NCI-H2081 treated with DMSO at 0.1 percent for 48 hours (cell line): Measurements from ENCODE around the gene KRTAP10-1.
"Not testable (repeated sequence)": the region's sequence is repeated elsewhere in the genome, so short reads cannot be mapped to it uniquely, and the experiment has no call there.

Experiments
- DNase-seq: peaks from one replicate; lab custom pipeline; 2025; lab: John Stamatoyannopoulos, UW

Gene KRTAP10-1

GRCh38 chr21:44515359-44516165, 24.4 kb downstream of the KRTAP10-1 start:
- no peak for DNase-seq

DNA sequence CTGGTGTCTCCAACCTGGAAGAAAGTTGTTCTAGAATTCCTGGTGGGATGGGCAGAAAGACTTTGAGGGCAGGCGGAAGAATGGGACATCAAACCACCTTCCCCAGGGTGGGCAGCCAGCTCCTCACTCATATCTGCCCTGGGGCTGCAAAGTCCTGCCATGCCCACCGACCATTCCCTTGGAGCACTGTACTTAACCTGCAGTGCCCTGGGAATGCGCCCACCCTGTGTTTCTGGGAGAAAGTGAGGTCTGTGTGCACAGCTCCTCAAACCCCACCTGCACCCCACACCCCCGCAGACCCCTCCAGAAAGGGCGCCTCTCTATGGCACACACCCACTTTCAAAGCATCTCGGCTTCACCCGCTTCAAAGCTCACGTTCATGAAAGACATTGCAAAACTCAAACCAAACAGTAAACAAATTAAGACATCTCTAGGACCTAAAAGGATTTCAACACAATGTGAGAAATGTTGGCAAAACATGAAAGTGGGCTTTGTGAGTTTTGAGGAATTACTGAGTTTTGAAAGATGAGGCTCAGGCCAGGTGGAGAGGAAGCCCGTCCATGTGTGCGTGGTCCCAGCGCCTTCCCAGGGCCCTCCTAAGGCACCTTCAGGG, 25.1 kb downstream of the KRTAP10-1 start:
- no peak for DNase-seq

DNA sequence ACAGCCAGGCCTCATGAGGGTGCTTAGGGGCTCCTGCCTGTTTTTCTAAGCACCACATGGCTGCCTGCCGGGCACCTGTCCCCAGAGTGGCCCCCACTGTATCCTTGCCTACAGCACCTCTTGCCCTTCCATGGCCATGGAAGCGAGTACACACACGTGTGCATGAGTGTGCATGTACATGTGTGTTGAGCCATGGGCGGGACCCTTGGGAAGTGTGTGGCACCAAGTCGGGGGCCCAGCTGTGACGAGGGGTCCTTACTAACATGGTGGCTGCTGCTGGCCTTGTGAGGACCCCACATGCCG, 25.8 kb downstream of the KRTAP10-1 start:
- DNase-seq = no peak

- DNase-seq = no peak
Observed at GRCh38 chr21:44513389-44514217, 26.4 kb downstream of the KRTAP10-1 start.

DNA sequence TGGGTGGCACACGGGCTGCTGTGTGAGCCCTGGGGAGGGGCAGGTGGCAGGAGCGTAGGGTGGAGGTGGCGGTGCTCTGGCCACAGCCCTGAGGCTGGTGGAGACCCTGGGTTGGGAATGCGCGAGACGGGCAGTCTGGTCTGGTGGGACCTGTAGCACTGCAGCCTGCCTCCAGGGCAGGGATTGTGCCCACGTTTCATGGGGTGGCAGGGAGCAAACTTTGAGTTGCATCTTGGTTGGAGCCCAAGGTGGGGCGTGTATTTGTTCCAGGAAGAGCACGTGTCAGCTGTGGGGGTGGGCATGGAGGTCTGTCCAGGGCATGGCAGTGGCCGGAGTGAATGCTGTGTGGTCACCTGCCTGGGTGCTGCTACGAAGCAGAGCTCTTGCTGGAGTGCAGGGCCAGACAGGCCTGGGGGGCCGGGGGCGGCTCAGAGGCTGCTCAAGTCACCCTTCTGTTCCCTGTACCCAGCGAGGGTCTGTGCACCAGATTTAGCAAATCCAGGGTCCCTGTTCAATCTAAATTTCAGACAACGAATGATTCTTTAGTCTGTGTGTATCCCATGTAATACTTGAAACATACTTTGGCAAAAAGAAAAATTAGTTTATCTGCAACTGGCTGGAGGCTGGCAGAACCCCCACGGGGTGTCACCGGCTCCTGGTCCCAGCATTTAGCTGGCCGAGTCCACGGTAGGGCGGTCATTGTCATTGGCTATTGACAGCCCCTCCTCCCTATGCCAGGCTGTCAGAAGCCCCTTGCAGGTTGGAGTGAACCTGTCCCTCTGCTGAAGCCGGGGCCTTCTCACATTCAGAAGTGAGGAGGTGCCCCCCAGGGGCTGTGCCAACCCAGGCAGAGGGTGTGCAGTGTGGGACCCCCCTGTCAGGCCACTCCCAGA, 27.3 kb downstream of the KRTAP10-1 start:
- no peak for DNase-seq

GRCh38 chr21:44511938-44512275, 28.1 kb downstream of the KRTAP10-1 start:
- no peak for DNase-seq

DNA sequence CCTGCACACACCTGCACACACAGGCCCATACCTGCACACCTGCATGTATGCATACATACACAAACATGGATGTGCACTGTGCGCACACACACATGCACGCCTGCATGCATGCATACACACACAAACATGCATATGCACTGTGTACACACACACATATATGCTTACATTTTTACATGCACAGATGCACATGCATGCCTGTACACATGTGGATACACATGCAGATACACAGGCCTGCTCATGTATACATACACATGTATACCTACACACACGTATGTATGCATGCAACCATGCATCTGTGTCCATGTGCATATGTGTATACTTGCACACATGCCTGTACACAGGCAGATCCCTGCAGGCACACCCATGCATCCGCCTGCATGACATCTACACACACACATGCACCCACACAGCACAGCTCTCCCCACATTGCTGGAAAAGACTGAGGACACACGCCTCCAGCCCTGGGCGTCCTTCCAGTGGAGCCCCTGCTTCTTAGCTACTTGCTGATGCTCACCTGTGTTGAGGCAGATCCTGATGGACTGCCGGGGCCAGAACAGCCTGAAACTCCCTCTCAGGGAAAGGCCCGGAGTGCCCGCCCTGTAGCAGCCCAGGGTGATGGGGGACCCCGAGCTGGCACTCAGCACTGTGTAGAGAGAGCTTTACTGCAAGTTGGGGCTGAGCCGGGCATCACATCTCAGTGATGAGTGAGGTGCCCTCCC, 28.6 kb downstream of the KRTAP10-1 start:
- DNase-seq = no peak

DNA sequence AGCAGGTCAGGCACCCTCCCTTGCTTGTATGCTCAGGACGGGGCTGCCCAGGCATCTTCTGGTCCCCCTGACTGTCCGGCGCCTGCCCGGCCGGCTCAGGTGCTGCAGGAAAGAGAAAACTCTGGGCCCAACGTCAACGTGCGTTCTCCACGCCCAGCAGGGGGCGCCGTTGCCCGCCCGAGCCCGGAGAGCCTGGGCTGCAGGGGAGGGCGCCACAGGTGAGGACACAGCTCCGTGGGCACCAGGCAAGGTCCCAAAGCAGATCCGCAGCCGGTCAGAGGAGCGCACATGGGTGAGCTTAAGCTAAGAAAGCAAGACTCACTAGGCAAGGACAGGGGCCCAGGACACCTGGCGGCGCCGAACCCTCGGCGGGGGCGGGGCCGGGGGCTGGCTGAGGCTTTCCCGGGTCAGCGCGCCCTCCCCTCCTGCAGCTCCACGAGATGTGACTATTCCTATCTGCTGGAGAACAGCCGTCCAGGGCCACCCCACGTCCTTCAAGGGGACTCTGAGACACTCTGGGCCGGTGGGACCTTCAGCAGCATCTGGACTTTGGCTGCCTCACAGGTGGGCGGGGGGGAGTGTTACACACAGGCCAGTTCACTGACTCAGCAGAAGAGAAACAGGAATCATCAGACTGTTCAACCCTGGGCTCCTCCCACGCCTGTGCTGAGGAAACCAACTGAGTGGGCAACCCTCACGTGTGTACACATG, 29.3 kb downstream of the KRTAP10-1 start:
- peak; percentile 0 for DNase-seq

- no peak for DNase-seq
Observed at GRCh38 chr21:44510109-44510507, 29.9 kb downstream of the KRTAP10-1 start.

- DNase-seq = peak; percentile 37
Observed at GRCh38 chr21:44509539-44509938, 30.5 kb downstream of the KRTAP10-1 start.

GRCh38 chr21:44508711-44509445, 31.1 kb downstream of the KRTAP10-1 start:
- no peak for DNase-seq

GRCh38 chr21:44508426-44508710, 31.6 kb downstream of the KRTAP10-1 start:
- no peak for DNase-seq

DNA sequence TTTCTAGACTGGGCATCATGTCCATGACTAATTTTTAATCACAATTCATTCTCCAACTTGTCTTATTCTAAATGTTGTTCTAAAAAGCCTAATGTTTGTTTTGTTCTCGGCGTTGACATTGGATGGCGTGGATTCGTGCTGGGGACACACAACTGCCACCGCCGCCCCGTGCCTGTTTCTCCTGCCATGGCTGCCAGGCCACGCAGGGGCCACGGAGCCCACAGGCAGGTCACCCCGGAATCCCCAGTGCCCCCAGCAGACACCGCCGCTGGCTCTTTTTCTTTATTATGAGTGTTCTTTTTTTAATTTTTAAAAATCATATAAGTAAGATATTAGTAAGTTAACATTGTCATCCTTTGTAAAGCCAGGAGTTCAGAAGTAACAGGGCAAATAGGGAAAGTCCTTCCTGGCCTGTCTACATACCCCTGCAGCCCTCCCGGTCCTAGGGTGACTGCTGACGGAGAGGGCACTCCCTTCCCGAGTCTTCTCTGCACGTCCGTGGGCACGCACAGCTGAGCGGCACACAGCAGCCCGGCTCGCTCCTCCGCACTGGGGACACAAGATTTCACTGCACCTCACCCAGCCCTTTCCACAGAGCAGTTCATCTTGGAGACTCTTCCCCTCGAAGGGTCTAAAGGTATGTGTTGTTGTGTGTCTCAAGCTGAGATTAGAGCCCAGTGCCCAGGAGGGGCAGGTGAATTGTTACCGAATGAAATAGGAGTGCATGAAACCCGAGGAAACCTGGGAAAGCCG, 32.1 kb downstream of the KRTAP10-1 start:
- no peak for DNase-seq

DNA sequence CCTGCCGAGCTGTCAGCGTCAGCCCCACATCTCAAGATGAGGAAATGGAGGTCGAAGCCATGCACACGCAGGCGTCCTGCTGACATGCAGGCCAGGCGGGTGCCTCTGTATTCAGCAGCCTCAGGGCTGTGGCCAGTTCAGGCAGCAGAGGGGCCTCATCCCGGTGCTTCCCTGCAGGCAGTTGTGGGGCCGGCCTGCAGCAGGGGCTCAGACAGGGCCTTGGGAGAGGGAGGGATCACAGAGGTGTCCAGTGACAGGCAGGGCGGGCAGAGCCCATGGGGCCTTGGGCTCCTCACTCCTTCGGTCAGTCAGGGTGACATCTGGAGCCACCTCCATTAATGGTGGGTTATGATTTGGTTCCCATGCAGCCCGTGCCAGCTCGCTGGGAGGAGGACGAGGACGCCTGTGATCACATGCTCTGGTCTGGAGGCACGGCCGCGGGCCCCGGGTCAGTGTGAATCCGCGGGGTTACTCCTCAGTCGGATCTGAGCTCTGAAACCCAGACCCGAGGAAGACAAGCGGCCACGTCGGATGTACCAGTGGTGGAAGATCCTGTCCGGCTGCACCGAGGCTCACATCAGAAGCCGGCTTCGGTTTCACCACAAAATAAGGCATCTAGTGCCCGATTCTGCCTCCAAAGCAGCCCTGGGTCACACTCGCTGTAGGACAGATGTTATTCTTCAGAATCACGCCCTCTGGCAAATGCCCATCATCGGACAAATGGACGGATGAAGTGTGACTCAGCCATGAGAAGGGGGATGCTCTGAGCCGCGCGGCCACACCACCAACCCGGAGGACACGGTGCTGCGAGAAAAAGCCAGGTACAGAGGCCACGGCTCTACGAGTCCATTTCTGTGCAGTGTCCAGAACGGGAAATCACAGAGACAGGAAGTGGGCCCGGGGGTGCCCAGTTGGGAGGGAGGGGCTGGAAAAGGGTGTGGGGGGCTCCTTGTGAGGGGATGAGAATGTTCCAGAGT, 33.4 kb downstream of the KRTAP10-1 start:
- no peak for DNase-seq

GRCh38 chr21:44505673-44506278, 34.2 kb downstream of the KRTAP10-1 start:
- no peak for DNase-seq

DNA sequence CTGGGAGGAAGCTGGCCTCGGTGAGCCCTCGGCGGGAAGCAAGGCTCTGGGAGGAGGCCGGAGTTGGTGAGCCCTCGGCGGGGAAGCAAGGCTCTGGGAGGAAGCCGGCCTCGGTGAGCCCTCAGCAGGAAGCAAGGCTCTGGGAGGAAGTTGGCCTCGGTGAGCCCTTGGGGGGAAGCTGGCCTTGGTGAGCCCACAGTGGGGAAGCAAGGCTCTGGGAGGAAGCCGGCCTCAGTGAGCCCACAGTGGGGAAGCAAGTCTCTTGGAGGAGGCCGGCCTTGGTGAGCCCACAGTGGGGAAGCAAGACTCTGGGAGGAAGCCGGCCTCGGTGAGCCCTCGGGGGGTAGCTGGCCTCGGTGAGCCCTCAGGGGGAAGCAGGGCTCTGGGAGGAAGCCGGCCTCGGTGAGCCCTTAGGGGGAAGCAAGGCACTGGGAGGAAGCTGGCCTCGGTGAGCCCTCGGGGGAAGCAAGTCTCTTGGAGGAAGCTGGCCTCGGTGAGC, 36.0 kb downstream of the KRTAP10-1 start:
- no peak for DNase-seq

- not testable (repeated sequence) for DNase-seq
Observed at GRCh38 chr21:44503006-44503889, 36.7 kb downstream of the KRTAP10-1 start.
